HL-60 (cell line): ENCODE measurements around the gene YPEL5.

ENCODE experiments used
- DNase-seq, 2 experiments: peaks; one replicate each; pipeline ENCODE4 v3.0.0-alpha.2; 2010 to 2020; ENCODE audit warnings: low read depth in 1 of 2, low spot score in 1 of 2
- H3K27ac ChIP-seq: fragments of 250-450 bp; sonication (Bioruptor Pico); replicated peaks from 2 replicates; pipeline ENCODE4 v1.5.1; 2020; ENCODE audit warnings: mild to moderate bottlenecking, moderate library complexity
- H3K27me3 ChIP-seq: fragments of 250-450 bp; sonication (Bioruptor Pico); 2 replicates; pipeline ENCODE4 v1.5.1; 2021; ENCODE audit warnings: mild to moderate bottlenecking, moderate library complexity; ENCODE audit not compliant: insufficient read depth, poor library complexity, severe bottlenecking
- H3K4me3 ChIP-seq: replicated peaks from 2 replicates; pipeline ENCODE4 v1.5.1; 2011; ENCODE audit warnings: mild to moderate bottlenecking, control low read depth, low read length; ENCODE audit not compliant: insufficient read depth
- CTCF ChIP-seq: IDR thresholded peaks from one replicate; pipeline ENCODE4 v1.5.1; 2011; ENCODE audit warnings: low read length, control low read depth, inconsistent platforms; ENCODE audit not compliant: insufficient read depth
- GABPA ChIP-seq: IDR thresholded peaks from 2 replicates; pipeline ENCODE4 v1.6.1; 2012; ENCODE audit warnings: low read depth
- POLR2AphosphoS5 ChIP-seq: IDR thresholded peaks from 2 replicates; pipeline ENCODE4 v1.6.1; 2012; ENCODE audit warnings: low read depth
- REST ChIP-seq: IDR thresholded peaks from 2 replicates; pipeline ENCODE4 v1.6.1; 2012; ENCODE audit warnings: low read depth; ENCODE audit not compliant: insufficient replicate concordance
- SPI1 ChIP-seq: IDR thresholded peaks from 2 replicates; pipeline ENCODE4 v1.6.1; 2012; ENCODE audit warnings: low read depth, mild to moderate bottlenecking, borderline replicate concordance

The YPEL5 gene

GRCh38 chr2:30122362-30122761, 24.4 kb upstream of the YPEL5 start:
- Histone ChIP-seq H3K4me3 (no peak overlapping the region), H3K27me3 (peaks cover 2% of the 10 kb centered on the region), H3K27ac (no peak overlapping the region)
- DNase-seq: no peak
- TF ChIP-seq REST (no peak), GABPA (no peak), CTCF (no peak), SPI1 (no peak), POLR2AphosphoS5 (no peak)

- Histone ChIP-seq H3K27me3 (peaks cover 2% of the 10 kb centered on the region), H3K27ac (no peak overlapping the region), H3K4me3 (no peak overlapping the region)
- no peak for TF ChIP-seq GABPA
- no peak for TF ChIP-seq POLR2AphosphoS5
- DNase-seq: no peak
Measured at GRCh38 chr2:30127016-30127893, 19.6 kb upstream of the YPEL5 start.

- Histone ChIP-seq H3K27me3 (peaks cover 3% of the 10 kb centered on the region), H3K27ac (no peak overlapping the region), H3K4me3 (no peak overlapping the region)
- TF ChIP-seq POLR2AphosphoS5 (no peak), REST (no peak), CTCF (no peak), GABPA (no peak), SPI1 (no peak)
- no peak for DNase-seq
Measured at GRCh38 chr2:30134582-30134981, 12.2 kb upstream of the YPEL5 start.

GRCh38 chr2:30135541-30135940, 11.3 kb upstream of the YPEL5 start:
- Histone ChIP-seq H3K27ac (no peak overlapping the region), H3K27me3 (peaks cover 3% of the 10 kb centered on the region), H3K4me3 (no peak overlapping the region)
- TF ChIP-seq CTCF (no peak), SPI1 (no peak), REST (no peak)
- no peak for DNase-seq
